Tibial artery (tissue), 4 donors: ENCODE results near the gene SORBS2.

ENCODE experiments used
- DNase-seq, 2 donors: peaks; one replicate each; pipeline ENCODE4 v3.0.0-alpha.2; 2019
- H3K27ac ChIP-seq, 2 donors: fragments of 200-600 bp; sonication (generic) in 1 of 2; 1 replicate in 1 of 2; 2 replicates in 1 of 2; pipeline ENCODE4 v1.5.1; 2018 to 2019; ENCODE audit warnings: mild to moderate bottlenecking in 1 of 2
- H3K27me3 ChIP-seq, 2 donors: fragments of 200-600 bp; sonication (generic) in 1 of 2; one replicate each; pipeline versions ENCODE4 v1.5.1 to v1.6.0; 2016 to 2019
- H3K36me3 ChIP-seq, 3 donors: fragments of 200-600 bp; sonication (generic) in 2 of 3; one replicate each; pipeline ENCODE4 v1.5.1; 2016 to 2019; ENCODE audit warnings: mild to moderate bottlenecking in 2 of 3
- H3K4me1 ChIP-seq, 4 donors: fragments of 200-600 bp; sonication (generic) in 2 of 4; 1 replicate in 3 of 4; 2 replicates in 1 of 4; pipeline ENCODE4 v1.5.1; 2016 to 2019
- H3K4me3 ChIP-seq, 2 donors: fragments of 200-600 bp; sonication (generic) in 1 of 2; 1 replicate in 1 of 2; 2 replicates in 1 of 2; pipeline ENCODE4 v1.5.1; 2018 to 2019; ENCODE audit warnings: mild to moderate bottlenecking in 2 of 2
- H3K9me3 ChIP-seq, 3 donors: fragments of 200-600 bp; sonication (generic) in 1 of 3; one replicate each; pipeline ENCODE4 v1.5.1; 2016 to 2019
- CTCF ChIP-seq, 2 experiments: fragments of 200-600 bp in 1 of 2; fragments of 450-650 bp in 1 of 2; IDR thresholded peaks; one replicate each; pipeline ENCODE4 v1.5.1; 2017 to 2019; ENCODE audit warnings: antibody characterized with exemption in 2 of 2, mild to moderate bottlenecking in 1 of 2, moderate library complexity in 1 of 2
- intact Hi-C: fragments of 100-400 bp; cut with DNase I; formaldehyde crosslinking; loops from one replicate; pipeline ENCODE4 v1.15.0; 2023; ENCODE audit warnings: low total_unique reads

Gene SORBS2

GRCh38 chr4:185590982-185591381 lies 221.0 kb downstream of the SORBS2 start:
- Histone ChIP-seq H3K4me3 (no peak overlapping the region), H3K4me1 (peaks cover 6 to 47% (median 20%) of the 10 kb centered on the region in 4 donors), H3K27ac (peak overlapping the region; percentile 63 to 65), H3K27me3 (no peaks in the 10 kb centered on the region), H3K9me3 (no peaks in the 10 kb centered on the region), H3K36me3 (peaks cover 15 to 16% (median 16%) of the 10 kb centered on the region in 3 donors)
- intact Hi-C loops = loop anchor here (10.0 kb wide), 1 partner anchor 386 kb away; the partner anchor contains the start of genes CFAP97 and SNX25
- DNase-seq = no peak
- no peak for TF ChIP-seq CTCF (IDR thresholded peaks at IDR 0.05)

DNA sequence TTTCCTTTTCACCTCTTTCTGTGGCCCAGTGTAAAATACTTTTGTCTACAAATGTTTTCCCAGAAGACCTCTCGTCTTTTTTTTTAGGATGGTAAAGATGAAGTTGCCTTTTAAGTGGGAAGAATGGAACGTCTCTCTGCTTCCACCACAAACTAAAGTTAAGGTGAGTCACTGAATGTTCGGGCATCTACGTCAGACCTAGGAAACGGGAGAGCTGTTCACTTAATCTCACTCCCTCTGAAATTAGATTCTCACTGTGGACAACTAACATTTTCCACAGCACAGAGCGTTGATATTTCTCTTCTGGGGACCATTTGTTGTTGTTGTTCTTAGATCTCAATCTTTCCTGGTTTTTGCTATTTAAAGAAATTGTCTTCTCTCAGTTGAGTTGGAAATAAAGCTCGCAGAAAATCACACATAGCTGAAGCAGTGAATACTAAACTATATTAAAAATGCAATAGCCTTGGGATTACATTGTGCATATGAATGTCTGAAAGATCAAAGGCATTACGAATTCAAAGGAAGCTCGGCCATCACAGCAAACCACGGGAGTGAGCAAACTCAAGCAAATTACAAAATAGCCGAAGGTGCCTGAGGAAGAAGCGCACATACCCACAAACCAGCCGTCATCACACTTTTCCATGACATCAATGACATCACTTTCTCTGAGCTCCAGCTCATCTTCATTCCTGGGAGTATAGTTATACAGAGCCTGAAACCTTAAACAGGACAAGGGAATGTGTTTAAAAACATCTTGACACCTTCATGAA lies 222.7 kb downstream of the SORBS2 start:
- no peak for TF ChIP-seq CTCF (IDR thresholded peaks at IDR 0.05)
- Histone ChIP-seq H3K4me3 (no peak overlapping the region), H3K9me3 (no peaks in the 10 kb centered on the region), H3K27me3 (no peaks in the 10 kb centered on the region), H3K36me3 (peaks cover 16 to 18% (median 16%) of the 10 kb centered on the region in 3 donors), H3K27ac (peak overlapping the region; percentile 63 to 65), H3K4me1 (peaks cover 6 to 47% (median 20%) of the 10 kb centered on the region in 4 donors)
- intact Hi-C loops = no loop called here
- no peak for DNase-seq

- no peaks in the 10 kb centered on the region for H3K27me3 ChIP-seq
- no peak overlapping the region for H3K4me3 ChIP-seq
- peaks cover 16 to 18% (median 16%) of the 10 kb centered on the region in 3 donors for H3K36me3 ChIP-seq
- peaks cover 6 to 39% (median 13%) of the 10 kb centered on the region in 4 donors for H3K4me1 ChIP-seq
- no peaks in the 10 kb centered on the region for H3K9me3 ChIP-seq
- no peak for TF ChIP-seq CTCF (IDR thresholded peaks at IDR 0.05)
- no peak for DNase-seq
- H3K27ac ChIP-seq = peak overlapping the region; percentile 36 to 65
- intact Hi-C loops = no loop called here
Observed at GRCh38 chr4:185587427-185588161, 224.4 kb downstream of the SORBS2 start.

DNA sequence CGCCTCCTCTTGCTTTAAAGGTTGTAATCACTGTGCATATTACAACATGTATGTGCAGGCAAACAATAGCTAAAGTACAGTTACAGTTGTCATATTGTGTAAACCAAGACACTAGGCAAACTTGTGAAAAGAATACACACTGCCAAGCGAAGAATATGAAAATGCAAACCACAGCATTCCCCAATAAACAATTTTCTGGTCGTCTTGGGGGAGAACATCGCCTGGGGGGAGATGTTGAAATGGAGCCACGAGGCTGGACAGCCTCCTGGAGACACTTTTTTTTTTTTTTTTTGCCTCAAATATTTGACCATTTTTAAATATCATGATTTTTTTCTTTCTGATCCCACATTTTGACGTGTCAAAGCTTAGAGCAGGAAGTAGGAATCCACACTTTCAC lies 225.0 kb downstream of the SORBS2 start:
- Histone ChIP-seq H3K4me1 (peaks cover 6 to 34% (median 10%) of the 10 kb centered on the region in 4 donors), H3K4me3 (no peak overlapping the region), H3K9me3 (no peaks in the 10 kb centered on the region), H3K27ac (no peak overlapping the region), H3K36me3 (peaks cover 16 to 18% (median 16%) of the 10 kb centered on the region in 3 donors), H3K27me3 (no peaks in the 10 kb centered on the region)
- no peak for DNase-seq
- intact Hi-C loops = no loop called here
- no peak for TF ChIP-seq CTCF (IDR thresholded peaks at IDR 0.05)

GRCh38 chr4:185585211-185585610 lies 226.8 kb downstream of the SORBS2 start:
- no peaks in the 10 kb centered on the region for H3K9me3 ChIP-seq
- no peak for DNase-seq
- intact Hi-C loops = no loop called here
- H3K27ac ChIP-seq = peak overlapping the region in 1 of 2 donors; percentile 6
- H3K4me1 ChIP-seq = peaks cover 0 to 16% (median 0%) of the 10 kb centered on the region in 4 donors
- no peak overlapping the region for H3K4me3 ChIP-seq
- no peaks in the 10 kb centered on the region for H3K27me3 ChIP-seq
- TF ChIP-seq CTCF (IDR thresholded peaks at IDR 0.05) = no peak
- peaks cover 16 to 18% (median 16%) of the 10 kb centered on the region in 3 donors for H3K36me3 ChIP-seq
